Parathyroid adenoma (tissue), 2 donors: ENCODE measurements around the gene ARAP1.

Source experiments
- H2AFZ ChIP-seq: fragments of 300-600 bp; sonication (generic); one replicate; pipeline ENCODE4 v1.7.0; 2017; ENCODE audit warnings: antibody characterized with exemption, mild to moderate bottlenecking
- H3K27ac ChIP-seq: fragments of 300-600 bp; sonication (generic); one replicate; pipeline ENCODE4 v1.7.0; 2017
- H3K27me3 ChIP-seq: fragments of 300-600 bp; sonication (generic); one replicate; pipeline ENCODE4 v1.7.0; 2017; ENCODE audit warnings: low read length; ENCODE audit not compliant: control insufficient read depth, insufficient read depth
- H3K36me3 ChIP-seq: fragments of 300-600 bp; sonication (generic); one replicate; pipeline ENCODE4 v1.7.0; 2017; ENCODE audit warnings: low read length; ENCODE audit not compliant: control insufficient read depth, insufficient read depth
- H3K4me1 ChIP-seq: fragments of 300-600 bp; sonication (generic); one replicate; pipeline ENCODE4 v1.7.0; 2017; ENCODE audit warnings: control low read depth
- H3K4me2 ChIP-seq: fragments of 300-600 bp; sonication (generic); one replicate; pipeline ENCODE4 v1.7.0; 2017; ENCODE audit warnings: low read length
- H3K4me3 ChIP-seq: fragments of 300-600 bp; sonication (generic); one replicate; pipeline ENCODE4 v1.7.0; 2017; ENCODE audit warnings: low read depth, low read length
- H3K79me2 ChIP-seq: fragments of 300-600 bp; sonication (generic); one replicate; pipeline ENCODE4 v1.7.0; 2017; ENCODE audit warnings: control low read depth
- H3K9ac ChIP-seq: fragments of 300-600 bp; sonication (generic); one replicate; pipeline ENCODE4 v1.7.0; 2017; ENCODE audit warnings: mild to moderate bottlenecking
- H3K9me3 ChIP-seq: fragments of 300-600 bp; sonication (generic); one replicate; pipeline ENCODE4 v1.7.0; 2017; ENCODE audit warnings: low read length; ENCODE audit not compliant: control insufficient read depth
- CTCF ChIP-seq: fragments of 300-600 bp; sonication (generic); IDR thresholded peaks from one replicate; pipeline ENCODE4 v1.7.0; 2017; ENCODE audit warnings: antibody characterized with exemption, mild to moderate bottlenecking
- donor health status: primary hyperparathyroidism.

The ARAP1 gene

GRCh38 chr11:72787216-72788104 lies 35.3 kb upstream of the ARAP1 start:
- H3K4me1 ChIP-seq = peaks cover 18% of the 10 kb centered on the region
- H3K9ac ChIP-seq = peak overlapping the region; percentile 5
- H3K36me3 ChIP-seq = no peaks in the 10 kb centered on the region
- H2AFZ ChIP-seq = peak overlapping the region; percentile 68
- no peak overlapping the region for H3K4me2 ChIP-seq
- peak; percentile 32 for TF ChIP-seq CTCF
- H3K79me2 ChIP-seq = no peaks in the 10 kb centered on the region
- no peaks in the 10 kb centered on the region for H3K27me3 ChIP-seq
- no peak overlapping the region for H3K4me3 ChIP-seq
- peak overlapping the region; percentile 79 for H3K27ac ChIP-seq
- H3K9me3 ChIP-seq = no peaks in the 10 kb centered on the region

DNA sequence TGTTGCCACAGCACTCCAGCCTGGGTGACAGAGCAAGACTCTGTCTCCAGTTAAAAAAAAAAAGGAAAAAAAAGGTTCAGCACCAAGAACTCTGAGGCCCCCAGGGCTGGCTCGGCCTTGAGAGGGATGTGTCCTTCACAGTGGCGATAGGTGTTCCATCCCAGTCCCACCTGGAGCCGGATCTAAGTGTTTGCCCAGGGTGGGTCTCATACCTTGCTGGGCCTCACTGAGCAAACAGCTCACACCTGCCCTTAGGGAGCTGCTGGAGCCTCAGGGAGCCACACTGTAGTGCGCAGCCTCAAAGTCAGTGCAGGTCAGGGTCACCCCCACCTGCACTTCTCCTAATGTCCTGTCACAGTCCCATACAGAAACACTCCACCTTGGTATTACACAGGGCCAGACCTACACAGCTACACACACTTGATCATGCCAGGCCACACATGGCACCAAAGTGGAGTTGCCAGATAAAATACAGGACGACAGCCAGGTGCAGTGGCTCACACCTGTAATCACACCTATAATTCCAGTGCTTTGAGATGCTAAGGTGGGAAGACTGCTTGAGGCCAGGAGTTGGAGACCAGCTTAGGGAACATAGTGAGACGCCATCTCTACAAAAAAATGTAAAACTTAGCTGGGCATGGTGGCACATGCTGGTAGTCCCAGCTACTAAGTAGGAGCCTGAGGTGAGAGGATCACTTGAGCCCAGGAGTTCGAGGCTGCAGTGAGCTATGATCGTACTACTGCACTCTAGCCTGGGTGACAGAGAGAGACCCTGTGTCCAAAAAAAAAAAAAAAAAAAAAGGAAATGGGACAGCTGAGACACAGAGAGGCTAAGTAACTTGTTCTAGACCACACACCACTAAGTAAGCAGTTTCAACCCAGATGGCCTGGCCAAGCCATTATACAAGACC lies 34.4 kb upstream of the ARAP1 start:
- peak overlapping the region; percentile 79 for H3K27ac ChIP-seq
- no peaks in the 10 kb centered on the region for H3K36me3 ChIP-seq
- peak overlapping the region; percentile 68 for H2AFZ ChIP-seq
- peaks cover 18% of the 10 kb centered on the region for H3K4me1 ChIP-seq
- H3K27me3 ChIP-seq = no peaks in the 10 kb centered on the region
- no peak overlapping the region for H3K4me2 ChIP-seq
- H3K79me2 ChIP-seq = no peaks in the 10 kb centered on the region
- H3K4me3 ChIP-seq = no peak overlapping the region
- peak overlapping the region; percentile 5 for H3K9ac ChIP-seq
- TF ChIP-seq CTCF = no peak
- no peaks in the 10 kb centered on the region for H3K9me3 ChIP-seq

GRCh38 chr11:72784662-72785061 lies 32.5 kb upstream of the ARAP1 start:
- H3K36me3 ChIP-seq = no peaks in the 10 kb centered on the region
- no peak overlapping the region for H3K4me2 ChIP-seq
- H3K27ac ChIP-seq = no peak overlapping the region
- H2AFZ ChIP-seq = no peak overlapping the region
- H3K4me1 ChIP-seq = peaks cover 17% of the 10 kb centered on the region
- no peak overlapping the region for H3K4me3 ChIP-seq
- TF ChIP-seq CTCF = no peak
- no peak overlapping the region for H3K9ac ChIP-seq
- H3K79me2 ChIP-seq = peaks cover 3% of the 10 kb centered on the region
- H3K27me3 ChIP-seq = no peaks in the 10 kb centered on the region
- H3K9me3 ChIP-seq = no peaks in the 10 kb centered on the region

- Histone ChIP-seq H3K36me3 (no peaks in the 10 kb centered on the region), H3K27ac (no peak overlapping the region), H3K4me3 (no peak overlapping the region), H3K4me2 (no peak overlapping the region), H3K4me1 (peaks cover 15% of the 10 kb centered on the region), H2AFZ (no peak overlapping the region), H3K9ac (no peak overlapping the region), H3K79me2 (peaks cover 3% of the 10 kb centered on the region), H3K27me3 (no peaks in the 10 kb centered on the region), H3K9me3 (no peaks in the 10 kb centered on the region)
- TF ChIP-seq CTCF = no peak
Measured at GRCh38 chr11:72783144-72783905, 31.1 kb upstream of the ARAP1 start.
